Measurements from ENCODE around the gene ANKHD1. TPM values are rescaled to one million over a fixed set of nuclear protein-coding genes. Genes with fewer than 3 reads are reported as not detected.
"Not testable (repeated sequence)": the region's sequence is repeated elsewhere in the genome, so short reads cannot be mapped to it uniquely, and the experiment has no call there.

The ANKHD1 gene
- total and polyA plus RNA-seq, 8 donors, result 104 to 148 (median 136) TPM

GRCh38 chr5:140573683-140574082 lies 172.1 kb downstream of the ANKHD1 start:
- H3K27me3 ChIP-seq, result no peaks in the 10 kb centered on the region
- intact Hi-C loops (cut with DNase I), result loop anchor here in 1 of 2 donors (10.0 kb wide), 1 partner anchor 61 kb away; the partner anchor contains the start of genes CD14 and TMCO6
- H3K9me3 ChIP-seq, result no peaks in the 10 kb centered on the region
- H3K4me1 ChIP-seq, result peaks cover 8 to 52% of the 10 kb centered on the region in 2 donors
- H3K36me3 ChIP-seq, result peaks cover 0 to 10% of the 10 kb centered on the region in 2 donors
- H3K4me3 ChIP-seq, result no peak overlapping the region
- no peak for ATAC-seq
- H3K27ac ChIP-seq, result no peak overlapping the region
- TF ChIP-seq CTCF (IDR thresholded peaks at IDR 0.05), result no peak
- no peak for DNase-seq

GRCh38 chr5:140574165-140574564 lies 172.5 kb downstream of the ANKHD1 start:
- intact Hi-C loops (cut with DNase I), result loop anchor here in 1 of 2 donors (10.0 kb wide), 1 partner anchor 61 kb away; the partner anchor contains the start of genes CD14 and TMCO6

GRCh38 chr5:140575309-140575708 lies 173.7 kb downstream of the ANKHD1 start:
- Histone ChIP-seq H3K4me3 (no peak overlapping the region), H3K27me3 (no peaks in the 10 kb centered on the region), H3K4me1 (peaks cover 0 to 36% of the 10 kb centered on the region in 2 donors), H3K27ac (no peak overlapping the region), H3K9me3 (no peaks in the 10 kb centered on the region), H3K36me3 (peaks cover 0 to 6% of the 10 kb centered on the region in 2 donors)
- intact Hi-C loops (cut with DNase I), result loop anchor here in 1 of 2 donors (10.0 kb wide), 1 partner anchor 59 kb away; the partner anchor contains the start of genes CD14 and TMCO6
- ATAC-seq (peak; percentile 85), DNase-seq (peak in 1 of 4 donors; percentile 82)
- TF ChIP-seq CTCF (IDR thresholded peaks at IDR 0.05), result peak; percentile 38 to 67

More at GRCh38 chr5:140574165-140574564, 172.5 kb downstream of the ANKHD1 start:
- Histone ChIP-seq H3K27me3 (no peaks in the 10 kb centered on the region), H3K27ac (no peak overlapping the region), H3K4me3 (no peak overlapping the region), H3K4me1 (peaks cover 4 to 47% of the 10 kb centered on the region in 2 donors), H3K36me3 (peaks cover 0 to 10% of the 10 kb centered on the region in 2 donors), H3K9me3 (no peaks in the 10 kb centered on the region)
- TF ChIP-seq CTCF (IDR thresholded peaks at IDR 0.05), result no peak
- DNase-seq, result no peak
- peak; percentile 66 for ATAC-seq

GRCh38 chr5:140576776-140577201 lies 175.2 kb downstream of the ANKHD1 start:
- no peak for TF ChIP-seq CTCF (IDR thresholded peaks at IDR 0.05)
- Histone ChIP-seq H3K27me3 (no peaks in the 10 kb centered on the region), H3K4me3 (no peak overlapping the region), H3K4me1 (peaks cover 0 to 41% of the 10 kb centered on the region in 2 donors), H3K36me3 (peaks cover 0 to 5% of the 10 kb centered on the region in 2 donors), H3K9me3 (no peaks in the 10 kb centered on the region), H3K27ac (peak overlapping the region; percentile 62 to 77)
- no peak for DNase-seq
- peak; percentile 31 for ATAC-seq
- intact Hi-C loops (cut with DNase I), result loop anchor here in 1 of 2 donors (10.0 kb wide), 1 partner anchor 58 kb away; the partner anchor contains the start of genes CD14 and TMCO6

GRCh38 chr5:140579188-140579747 lies 177.6 kb downstream of the ANKHD1 start:
- not testable (repeated sequence) for H3K36me3 ChIP-seq, DNase-seq, H3K9me3 ChIP-seq, H3K4me3 ChIP-seq, H3K27ac ChIP-seq, H3K27me3 ChIP-seq, ATAC-seq
- intact Hi-C loops (cut with DNase I), result loop anchor here in 1 of 2 donors (10.0 kb wide), 1 partner anchor 56 kb away; the partner anchor contains the start of genes CD14 and TMCO6
- H3K4me1 ChIP-seq, result peaks cover 0 to 36% of the 10 kb centered on the region in 2 donors

Data from left lung (tissue), 10 donors.